Trophoblast cell (in vitro differentiated cells and primary cell): ENCODE data around the gene SATB2.

Source experiments
- DNase-seq, 2 donors: peaks; one replicate each; pipeline ENCODE4 v3.0.0-alpha.2; 2016
- H2AFZ ChIP-seq: 2 replicates; pipeline ENCODE4 v1.6.1; 2013; ENCODE audit warnings: low read length, moderate library complexity, mild to moderate bottlenecking; ENCODE audit not compliant: insufficient read depth, poor library complexity
- H2AK5ac ChIP-seq: 2 replicates; pipeline ENCODE4 v1.6.1; 2013; ENCODE audit warnings: mild to moderate bottlenecking, low read length
- H2BK120ac ChIP-seq: 2 replicates; pipeline ENCODE4 v1.6.1; 2013; ENCODE audit warnings: low read length, mild to moderate bottlenecking, moderate library complexity; ENCODE audit not compliant: insufficient read depth, poor library complexity
- H2BK12ac ChIP-seq: 2 replicates; pipeline ENCODE4 v1.6.1; 2013; ENCODE audit warnings: mild to moderate bottlenecking, low read length, moderate library complexity
- H2BK5ac ChIP-seq: 2 replicates; pipeline ENCODE4 v1.6.1; 2013; ENCODE audit warnings: low read length, low read depth, moderate library complexity, mild to moderate bottlenecking; ENCODE audit not compliant: poor library complexity
- H3K14ac ChIP-seq: 2 replicates; pipeline ENCODE4 v1.6.1; 2013; ENCODE audit warnings: mild to moderate bottlenecking, low read length
- H3K18ac ChIP-seq: 2 replicates; pipeline ENCODE4 v1.6.1; 2013; ENCODE audit warnings: mild to moderate bottlenecking, low read length
- H3K23ac ChIP-seq: 2 replicates; pipeline ENCODE4 v1.6.1; 2013; ENCODE audit warnings: low read length
- H3K27ac ChIP-seq: 2 replicates; pipeline ENCODE4 v1.5.1; 2013; ENCODE audit warnings: low read depth, mild to moderate bottlenecking, inconsistent platforms, low read length, moderate library complexity
- H3K27me3 ChIP-seq: 2 replicates; pipeline ENCODE4 v1.6.1; 2013; ENCODE audit warnings: inconsistent platforms, mild to moderate bottlenecking, low read length, moderate library complexity; ENCODE audit not compliant: insufficient read depth
- H3K36me3 ChIP-seq, 2 experiments: 1 replicate in 1 of 2; 2 replicates in 1 of 2; pipeline ENCODE4 v1.6.1; 2013; ENCODE audit warnings: low read length in 2 of 2, mild to moderate bottlenecking in 2 of 2, moderate library complexity in 1 of 2; ENCODE audit not compliant: insufficient read depth in 2 of 2, control insufficient read depth in 1 of 2
- H3K4ac ChIP-seq: 2 replicates; pipeline ENCODE4 v1.6.1; 2013; ENCODE audit warnings: low read depth, mild to moderate bottlenecking, low read length, moderate library complexity
- H3K4me1 ChIP-seq, 2 experiments: 1 replicate in 1 of 2; 2 replicates in 1 of 2; pipeline ENCODE4 v1.6.1; 2013; ENCODE audit warnings: low read length in 2 of 2, mild to moderate bottlenecking in 2 of 2, moderate library complexity in 1 of 2; ENCODE audit not compliant: insufficient read depth in 2 of 2, control insufficient read depth in 1 of 2
- H3K4me2 ChIP-seq: 2 replicates; pipeline ENCODE4 v1.6.1; 2013; ENCODE audit warnings: inconsistent platforms, mild to moderate bottlenecking, low read length, moderate library complexity
- H3K4me3 ChIP-seq: 2 replicates; pipeline ENCODE4 v1.5.1; 2013; ENCODE audit warnings: mild to moderate bottlenecking, low read depth, low read length, inconsistent platforms
- H3K79me1 ChIP-seq: one replicate; pipeline ENCODE4 v1.6.1; 2013; ENCODE audit warnings: low read length
- H3K79me2 ChIP-seq: 2 replicates; pipeline ENCODE4 v1.6.1; 2013; ENCODE audit warnings: low read length, mild to moderate bottlenecking; ENCODE audit not compliant: control insufficient read depth, insufficient read depth, poor library complexity
- H3K9ac ChIP-seq: 2 replicates; pipeline ENCODE4 v1.6.1; 2013; ENCODE audit warnings: mild to moderate bottlenecking, low read length
- H3K9me3 ChIP-seq: 2 replicates; pipeline ENCODE4 v1.6.1; 2013; ENCODE audit warnings: low read depth, mild to moderate bottlenecking, control low read depth, inconsistent platforms, low read length; ENCODE audit not compliant: insufficient read depth
- H4K12ac ChIP-seq: 2 replicates; pipeline ENCODE4 v1.6.1; 2013; ENCODE audit warnings: low read depth, mild to moderate bottlenecking, low read length, moderate library complexity
- H4K8ac ChIP-seq: 2 replicates; pipeline ENCODE4 v1.6.1; 2013; ENCODE audit warnings: low read depth, mild to moderate bottlenecking, low read length, moderate library complexity
- H4K91ac ChIP-seq: one replicate; pipeline ENCODE4 v1.6.1; 2013; ENCODE audit warnings: low read depth, mild to moderate bottlenecking, low read length, moderate library complexity
- WGBS: extraction: QIAGEN DNeasy Blood & Tissue Kit; methylation state at CpG from one replicate; pipeline ENCODE4 v1.1.7; 2013; ENCODE audit warnings: missing lambda C conversion rate; ENCODE audit not compliant: insufficient read length, insufficient coverage; ENCODE audit errors: extremely low coverage; 5-methylcytosine and 5-hydroxymethylcytosine counted together

Gene SATB2

GRCh38 chr2:199310771-199311585 is 146.8 kb downstream of the SATB2 start:
- WGBS: no CpG with 5 or more reads among the region's 7 CpGs
- Histone ChIP-seq H4K12ac (no peak overlapping the region), H3K36me3 (no peaks in the 10 kb centered on the region), H3K79me1 (no peaks in the 10 kb centered on the region), H3K4me2 (no peak overlapping the region), H3K27ac (no peak overlapping the region), H4K91ac (no peak overlapping the region), H3K9me3 (peaks cover 2% of the 10 kb centered on the region), H4K8ac (no peak overlapping the region), H3K14ac (no peak overlapping the region), H2BK120ac (no peak overlapping the region), H2AFZ (no peak overlapping the region), H3K4me1 (no peaks in the 10 kb centered on the region), H3K9ac (no peak overlapping the region), H3K27me3 (no peaks in the 10 kb centered on the region), H2AK5ac (no peak overlapping the region), H2BK12ac (no peak overlapping the region), H3K4me3 (no peak overlapping the region), H3K4ac (no peak overlapping the region), H3K23ac (no peak overlapping the region), H3K18ac (no peak overlapping the region), H2BK5ac (no peak overlapping the region), H3K79me2 (no peaks in the 10 kb centered on the region)
- DNase-seq: no peak

GRCh38 chr2:199309973-199310372 is 147.8 kb downstream of the SATB2 start:
- Histone ChIP-seq H2BK120ac (no peak overlapping the region), H3K36me3 (no peaks in the 10 kb centered on the region)
- WGBS: no CpG with 5 or more reads among the region's 6 CpGs

GRCh38 chr2:199309411-199309810 is 148.3 kb downstream of the SATB2 start:
- H3K4me2 ChIP-seq: no peak overlapping the region
- H2BK5ac ChIP-seq: no peak overlapping the region
- H2AFZ ChIP-seq: no peak overlapping the region
- no peaks in the 10 kb centered on the region for H3K36me3 ChIP-seq
- no peak overlapping the region for H3K4ac ChIP-seq
- H4K91ac ChIP-seq: no peak overlapping the region
- H3K4me1 ChIP-seq: no peaks in the 10 kb centered on the region
- no peak overlapping the region for H3K9ac ChIP-seq
- WGBS: no CpG with 5 or more reads among the region's 4 CpGs
- DNase-seq: no peak
- no peak overlapping the region for H2AK5ac ChIP-seq
- no peak overlapping the region for H2BK12ac ChIP-seq
- no peaks in the 10 kb centered on the region for H3K27me3 ChIP-seq
- no peak overlapping the region for H4K8ac ChIP-seq
- H3K79me2 ChIP-seq: no peaks in the 10 kb centered on the region
- H3K79me1 ChIP-seq: no peaks in the 10 kb centered on the region
- no peak overlapping the region for H3K27ac ChIP-seq
- H3K4me3 ChIP-seq: no peak overlapping the region
- H3K14ac ChIP-seq: no peak overlapping the region
- H2BK120ac ChIP-seq: no peak overlapping the region
- peaks cover 2% of the 10 kb centered on the region for H3K9me3 ChIP-seq
- H3K18ac ChIP-seq: no peak overlapping the region
- no peak overlapping the region for H4K12ac ChIP-seq
- H3K23ac ChIP-seq: no peak overlapping the region

More at GRCh38 chr2:199309973-199310372, 147.8 kb downstream of the SATB2 start:
- Histone ChIP-seq H2AK5ac (no peak overlapping the region), H3K4me1 (no peaks in the 10 kb centered on the region), H3K79me1 (no peaks in the 10 kb centered on the region), H3K4me3 (no peak overlapping the region), H3K27me3 (no peaks in the 10 kb centered on the region), H3K18ac (no peak overlapping the region), H3K9me3 (peaks cover 2% of the 10 kb centered on the region), H2AFZ (no peak overlapping the region), H4K8ac (no peak overlapping the region), H4K12ac (no peak overlapping the region), H3K14ac (no peak overlapping the region), H4K91ac (no peak overlapping the region), H3K23ac (no peak overlapping the region), H3K4me2 (no peak overlapping the region), H3K9ac (no peak overlapping the region), H3K79me2 (no peaks in the 10 kb centered on the region), H3K4ac (no peak overlapping the region), H2BK12ac (no peak overlapping the region), H3K27ac (no peak overlapping the region), H2BK5ac (no peak overlapping the region)
- no peak for DNase-seq

GRCh38 chr2:199308567-199308966 is 149.2 kb downstream of the SATB2 start:
- no CpG with 5 or more reads among the region's 14 CpGs for WGBS
- no peak overlapping the region for H2BK5ac ChIP-seq
- H3K79me2 ChIP-seq: no peaks in the 10 kb centered on the region
- H3K23ac ChIP-seq: no peak overlapping the region
- H3K4me3 ChIP-seq: no peak overlapping the region
- H3K27ac ChIP-seq: no peak overlapping the region
- H3K79me1 ChIP-seq: no peaks in the 10 kb centered on the region
- H3K36me3 ChIP-seq: no peaks in the 10 kb centered on the region
- H2AFZ ChIP-seq: no peak overlapping the region
- H2BK120ac ChIP-seq: no peak overlapping the region
- H3K9ac ChIP-seq: no peak overlapping the region
- no peak overlapping the region for H2BK12ac ChIP-seq
- no peak overlapping the region for H3K18ac ChIP-seq
- no peak for DNase-seq
- H3K14ac ChIP-seq: no peak overlapping the region
- H3K27me3 ChIP-seq: no peaks in the 10 kb centered on the region
- H4K12ac ChIP-seq: no peak overlapping the region
- H3K4me1 ChIP-seq: peaks cover 0 to 2% of the 10 kb centered on the region in 2 experiments
- no peak overlapping the region for H3K4me2 ChIP-seq
- no peak overlapping the region for H2AK5ac ChIP-seq
- H3K9me3 ChIP-seq: peaks cover 2% of the 10 kb centered on the region
- H4K8ac ChIP-seq: no peak overlapping the region
- H4K91ac ChIP-seq: no peak overlapping the region
- H3K4ac ChIP-seq: no peak overlapping the region
